ENCODE data around the gene ANAPC16.

DNA sequence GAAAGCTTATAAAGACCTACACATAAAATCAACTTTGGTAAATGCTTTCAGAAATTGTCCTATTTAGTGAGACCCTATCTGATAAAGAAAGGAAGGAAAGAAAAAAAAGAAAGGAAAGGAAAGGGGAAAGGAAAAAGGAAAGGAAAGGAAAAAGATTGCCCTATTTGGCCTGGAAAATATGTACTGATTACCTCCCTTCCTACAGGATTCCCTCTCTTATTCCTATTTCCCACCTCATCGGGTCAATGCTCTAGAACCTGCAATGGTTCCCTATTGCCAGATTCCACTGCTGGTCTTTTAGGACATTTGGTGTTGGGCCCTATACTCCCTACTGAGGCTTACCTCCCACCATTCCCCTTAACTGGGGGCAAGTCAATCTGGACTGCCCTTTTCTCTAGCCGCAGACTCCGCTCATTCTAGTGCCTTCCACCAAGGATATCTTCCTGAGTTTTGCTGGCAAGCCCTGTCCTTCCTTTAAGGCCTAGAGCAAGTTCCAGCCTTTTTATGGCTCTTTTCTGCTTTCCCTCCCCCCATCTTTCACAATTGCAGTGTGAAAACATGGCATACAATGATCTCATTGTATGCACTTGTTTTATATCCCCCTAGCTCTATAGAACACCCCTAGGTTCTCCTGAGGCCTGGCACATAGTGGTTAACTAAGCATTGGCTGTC lies 62.3 kb downstream of the ANAPC16 start:
- TF ChIP-seq POLR2A (IDR thresholded peaks at IDR 0.05) = no peak
- TF ChIP-seq, protein P1, sequence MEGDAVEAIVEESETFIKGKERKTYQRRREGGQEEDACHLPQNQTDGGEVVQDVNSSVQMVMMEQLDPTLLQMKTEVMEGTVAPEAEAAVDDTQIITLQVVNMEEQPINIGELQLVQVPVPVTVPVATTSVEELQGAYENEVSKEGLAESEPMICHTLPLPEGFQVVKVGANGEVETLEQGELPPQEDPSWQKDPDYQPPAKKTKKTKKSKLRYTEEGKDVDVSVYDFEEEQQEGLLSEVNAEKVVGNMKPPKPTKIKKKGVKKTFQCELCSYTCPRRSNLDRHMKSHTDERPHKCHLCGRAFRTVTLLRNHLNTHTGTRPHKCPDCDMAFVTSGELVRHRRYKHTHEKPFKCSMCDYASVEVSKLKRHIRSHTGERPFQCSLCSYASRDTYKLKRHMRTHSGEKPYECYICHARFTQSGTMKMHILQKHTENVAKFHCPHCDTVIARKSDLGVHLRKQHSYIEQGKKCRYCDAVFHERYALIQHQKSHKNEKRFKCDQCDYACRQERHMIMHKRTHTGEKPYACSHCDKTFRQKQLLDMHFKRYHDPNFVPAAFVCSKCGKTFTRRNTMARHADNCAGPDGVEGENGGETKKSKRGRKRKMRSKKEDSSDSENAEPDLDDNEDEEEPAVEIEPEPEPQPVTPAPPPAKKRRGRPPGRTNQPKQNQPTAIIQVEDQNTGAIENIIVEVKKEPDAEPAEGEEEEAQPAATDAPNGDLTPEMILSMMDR (IDR thresholded peaks at IDR 0.05) = no peak
